ENCODE data around the gene DYDC1.

- no peak for TF ChIP-seq GABPA (IDR thresholded peaks at IDR 0.05 in 1 of 2, conservative IDR thresholded peaks at IDR 0.05 in 1 of 2)
- no peak for TF ChIP-seq SP1 (IDR thresholded peaks at IDR 0.05)
Measured at GRCh38 chr10:80324086-80324485, 32.5 kb downstream of the DYDC1 start.
